GM12872 (cell line): ENCODE data around the gene FDPS.
A peak's percentile ranks its signal among the peaks of the same experiment; 100 is the strongest.

Experiments used
- CTCF ChIP-seq: IDR thresholded peaks from 3 replicates; pipeline ENCODE4 v1.5.1; 2011; ENCODE audit warnings: low read depth, mild to moderate bottlenecking, low read length, moderate library complexity; ENCODE audit not compliant: insufficient read depth

The FDPS gene

GRCh38 chr1:155300024-155300423 is 8.6 kb upstream of the FDPS start:
- no peak for TF ChIP-seq CTCF

GRCh38 chr1:155300553-155301329 is 7.9 kb upstream of the FDPS start:
- no peak for TF ChIP-seq CTCF

GRCh38 chr1:155301342-155301841 is 7.3 kb upstream of the FDPS start, which contains the start of gene PKLR:
Gene PKLR (minus strand): TSS chr1:155301438. CDS start chr1:155301395, 43 bp downstream.
- no peak for TF ChIP-seq CTCF

- no peak for TF ChIP-seq CTCF
These were observed 4.1 kb upstream of the FDPS start for GRCh38 chr1:155304558-155305063.

- no peak for TF ChIP-seq CTCF
These were observed 2.7 kb upstream of the FDPS start for GRCh38 chr1:155305881-155306391.

- TF ChIP-seq CTCF: peak; percentile 56; the same call in 2 of the 3 replicates
These were observed 1.4 kb upstream of the FDPS start for GRCh38 chr1:155307247-155307740.

GRCh38 chr1:155309423-155310021 is 856 bp downstream of the FDPS start:
- TF ChIP-seq CTCF: no peak
